ENCODE measurements around the gene DDX39B. TPM values are rescaled to one million over a fixed set of nuclear protein-coding genes. Genes with fewer than 3 reads are reported as not detected.

DDX39B gene
- total RNA-seq, 1 experiment from 2014 or later = 813 TPM

DNA sequence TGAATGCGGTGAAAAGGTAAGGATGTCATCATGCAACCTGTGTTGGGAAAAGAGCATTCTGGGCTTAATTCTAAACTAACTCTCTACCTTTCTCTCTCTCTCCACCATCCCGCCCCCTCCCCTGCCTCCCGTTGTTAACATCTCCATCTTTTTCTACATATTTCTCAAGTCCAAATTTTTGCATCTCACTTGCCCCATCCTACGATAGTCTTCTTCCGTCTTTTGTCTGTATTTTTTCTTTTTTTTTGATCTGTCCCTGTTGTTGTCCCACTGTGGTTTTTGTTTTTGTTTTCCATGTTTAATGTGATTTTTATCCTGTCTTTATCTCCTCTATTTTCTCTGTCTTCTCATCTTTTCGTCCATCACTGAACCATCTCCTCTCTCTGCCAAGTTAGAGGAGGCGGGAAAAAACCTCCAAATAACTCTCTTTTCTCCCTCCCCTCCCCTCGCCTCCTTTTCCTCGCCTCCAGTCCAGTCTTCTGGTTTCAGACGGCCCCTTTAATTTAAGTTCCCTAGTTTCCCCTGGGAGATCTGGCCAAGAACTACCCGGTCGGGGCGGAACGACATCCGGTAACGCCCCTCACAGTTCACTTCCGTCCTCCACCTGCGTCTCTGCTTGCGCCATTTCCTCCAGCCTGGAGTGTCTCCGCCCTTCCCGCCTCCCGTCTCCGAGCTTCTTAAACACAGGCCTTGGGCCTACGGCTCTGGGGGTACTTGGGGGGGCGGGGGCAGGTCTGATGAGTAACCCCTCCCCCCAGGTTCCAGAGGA is 5.3 kb upstream of the DDX39B start, which contains the start of gene NFKBIL1:
Gene NFKBIL1, plus strand, starts transcription at position 651 of the 769 bp plus-strand sequence. Its CDS starts 87 bp downstream, at position 738.
- no peak within 1 kb of the TSS for H2BK120ac ChIP-seq (ENCODE audit: low read depth, low read length, poor library complexity, severe bottlenecking)
- DNase-seq = peak; percentile 97
- H3K4me2 ChIP-seq (ENCODE audit: insufficient read depth, insufficient read length, low read length) = peak within 1 kb of the TSS; percentile 56
- H3K23ac ChIP-seq (ENCODE audit: insufficient read length, low read depth, low read length) = no peak within 1 kb of the TSS
- H2BK12ac ChIP-seq (ENCODE audit: insufficient read length, low read depth, low read length) = no peak within 1 kb of the TSS
- WGBS (ENCODE audit: extremely low coverage, insufficient read length, low lambda C conversion rate) = no CpG with 5 or more reads among the region's 25 CpGs
- H3K4ac ChIP-seq (ENCODE audit: low read depth, low read length) = 0 out of 2 replicates have a peak within 1 kb of the TSS, but pooled peaks have one; percentile 88
- H3K9me3 Mint-ChIP-seq = no peaks in the 10 kb centered on the region
- peak within 1 kb of the TSS; percentile 70 to 84 for H3K4me3 Mint-ChIP-seq
- H2BK15ac ChIP-seq (ENCODE audit: low read depth, low read length) = no peak within 1 kb of the TSS
- no peaks in the 10 kb centered on the region for H3K27me3 ChIP-seq (ENCODE audit: insufficient read depth, low read length)
- no peak within 1 kb of the TSS for H3K18ac ChIP-seq (ENCODE audit: insufficient read length, low read depth, low read length)
- no peak within 1 kb of the TSS for H3K27ac ChIP-seq (ENCODE audit: insufficient read length, low read depth, low read length)
- TF ChIP-seq, protein P1, sequence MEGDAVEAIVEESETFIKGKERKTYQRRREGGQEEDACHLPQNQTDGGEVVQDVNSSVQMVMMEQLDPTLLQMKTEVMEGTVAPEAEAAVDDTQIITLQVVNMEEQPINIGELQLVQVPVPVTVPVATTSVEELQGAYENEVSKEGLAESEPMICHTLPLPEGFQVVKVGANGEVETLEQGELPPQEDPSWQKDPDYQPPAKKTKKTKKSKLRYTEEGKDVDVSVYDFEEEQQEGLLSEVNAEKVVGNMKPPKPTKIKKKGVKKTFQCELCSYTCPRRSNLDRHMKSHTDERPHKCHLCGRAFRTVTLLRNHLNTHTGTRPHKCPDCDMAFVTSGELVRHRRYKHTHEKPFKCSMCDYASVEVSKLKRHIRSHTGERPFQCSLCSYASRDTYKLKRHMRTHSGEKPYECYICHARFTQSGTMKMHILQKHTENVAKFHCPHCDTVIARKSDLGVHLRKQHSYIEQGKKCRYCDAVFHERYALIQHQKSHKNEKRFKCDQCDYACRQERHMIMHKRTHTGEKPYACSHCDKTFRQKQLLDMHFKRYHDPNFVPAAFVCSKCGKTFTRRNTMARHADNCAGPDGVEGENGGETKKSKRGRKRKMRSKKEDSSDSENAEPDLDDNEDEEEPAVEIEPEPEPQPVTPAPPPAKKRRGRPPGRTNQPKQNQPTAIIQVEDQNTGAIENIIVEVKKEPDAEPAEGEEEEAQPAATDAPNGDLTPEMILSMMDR (conservative IDR thresholded peaks at IDR 0.05) = no peak
- no peak within 1 kb of the TSS for H3K56ac ChIP-seq (ENCODE audit: insufficient read length, low read depth, low read length)
- H3K79me2 ChIP-seq (ENCODE audit: insufficient read depth, low read length) = no peaks in the 10 kb centered on the region; the same call in 1 of the 2 replicates
- H3K4me1 Mint-ChIP-seq = peaks cover 20 to 30% of the 10 kb centered on the region in 2 experiments
- no peaks in the 10 kb centered on the region for H3K27me3 Mint-ChIP-seq (ENCODE audit: low read depth)
- H3K9me3 ChIP-seq (ENCODE audit: control insufficient read depth, low read depth, low read length) = no peaks in the 10 kb centered on the region
- no peak within 1 kb of the TSS for H2BK5ac ChIP-seq (ENCODE audit: insufficient read length, low read length)
- no peak within 1 kb of the TSS for H4K8ac ChIP-seq (replicated peaks; ENCODE audit: insufficient read length, low read depth, low read length)
- no peak within 1 kb of the TSS for H2BK20ac ChIP-seq (ENCODE audit: low read depth, low read length, poor library complexity, severe bottlenecking)
- no peak within 1 kb of the TSS for H2AK5ac ChIP-seq (ENCODE audit: insufficient read length, low read length)
- no peak within 1 kb of the TSS for H4K91ac ChIP-seq (ENCODE audit: insufficient read length, low read depth, low read length)
- no peak within 1 kb of the TSS for H2AFZ ChIP-seq (ENCODE audit: low read length)
- H3K9ac ChIP-seq (ENCODE audit: extremely low read depth, insufficient read length, low read length) = peak within 1 kb of the TSS; percentile 18
- H3T11ph ChIP-seq (ENCODE audit: low read length) = no peak within 1 kb of the TSS
- no peaks in the 10 kb centered on the region; the same call in 1 of the 2 replicates for H3K4me1 ChIP-seq (ENCODE audit: insufficient read depth, low read length)
- H3K36me3 Mint-ChIP-seq (ENCODE audit: insufficient read depth in 1 of 3, low read depth in 3 of 3) = peaks cover 6 to 29% (median 19%) of the 10 kb centered on the region in 3 experiments; a peak in 6 of 7 replicates
- no peaks in the 10 kb centered on the region for H4K20me1 ChIP-seq (ENCODE audit: control insufficient read depth, insufficient read depth, insufficient read length)
- peak within 1 kb of the TSS; percentile 89 to 97 (median 94) for H3K27ac Mint-ChIP-seq
- H4K5ac ChIP-seq (ENCODE audit: insufficient read length, low read depth, low read length) = no peak within 1 kb of the TSS
- peaks cover 3% of the 10 kb centered on the region for H3K79me1 ChIP-seq (ENCODE audit: insufficient read depth, low read depth, low read length, poor library complexity, severe bottlenecking)
- H3K23me2 ChIP-seq (ENCODE audit: insufficient read length, low read depth, low read length, poor library complexity, severe bottlenecking) = no peaks in the 10 kb centered on the region
- no peak within 1 kb of the TSS; the same call in 1 of the 2 replicates for H3K14ac ChIP-seq (ENCODE audit: insufficient read depth, low read length)
